Measurements from ENCODE around the gene GRAMD1A. TPM values are rescaled to one million over a fixed set of nuclear protein-coding genes. Genes with fewer than 3 reads are reported as not detected.

The GRAMD1A gene
- total and polyA plus RNA-seq, 2 donors (not counting 1 experiment from before 2014, with no cell fraction given): 83.8 to 102 TPM

- Histone ChIP-seq H3K36me3 (replicated peaks in 1 of 2; ENCODE audit: control extremely low read depth in 1 of 2, control insufficient read depth in 1 of 2, extremely low read depth in 1 of 2, insufficient read depth in 2 of 2, low read length in 1 of 2) (no peaks in the 10 kb centered on the region), H4K20me1 (ENCODE audit: control insufficient read depth, insufficient read depth, low read length, poor library complexity, severe bottlenecking) (no peaks in the 10 kb centered on the region), H3K4me1 (ENCODE audit: control insufficient read depth in 2 of 2, insufficient read depth in 2 of 2, low read length in 2 of 2) (peaks cover 22% of the 10 kb centered on the region in 2 donors), H3K27me3 (replicated peaks in 1 of 4; ENCODE audit: control extremely low read depth in 1 of 4, control insufficient read depth in 3 of 4, insufficient read depth in 4 of 4, low read length in 3 of 4) (peaks cover 0 to 24% (median 8%) of the 10 kb centered on the region in 4 experiments), H3K9ac (ENCODE audit: low read length) (no peak overlapping the region), H3K4me3 (ENCODE audit: control extremely low read depth in 1 of 5, extremely low read depth in 1 of 5, insufficient read depth in 1 of 5, low read depth in 2 of 5, low read length in 4 of 5) (no peak overlapping the region), H3K9me3 (ENCODE audit: control extremely low read depth in 1 of 3, control insufficient read depth in 2 of 3, insufficient read depth in 1 of 3, low read length in 2 of 3) (no peaks in the 10 kb centered on the region), H3K79me2 (ENCODE audit: control insufficient read depth, insufficient read depth, low read length) (no peaks in the 10 kb centered on the region), H2AFZ (ENCODE audit: insufficient read depth, low read depth, low read length, poor library complexity, severe bottlenecking) (no peak overlapping the region), H3K27ac (ENCODE audit: low read length in 2 of 2) (no peak overlapping the region), H3K4me2 (replicated peaks; ENCODE audit: low read depth, low read length, poor library complexity, severe bottlenecking) (no peak overlapping the region)
- ChIA-PET CTCF (interaction anchor here (1.4 kb wide), 1 partner anchor 11 kb away, joined by 3 read pairs; no protein-coding TSS in a partner anchor), POLR2A (no interaction called here)
- no peak for DNase-seq
- peaks cover 15% of the 10 kb centered on the region for H3K4me1 Mint-ChIP-seq
- intact Hi-C loops (cut with micrococcal nuclease): no loop called here
- peaks cover 31% of the 10 kb centered on the region for H3K27me3 Mint-ChIP-seq
- WGBS (ENCODE audit: insufficient coverage): 93% methylated on average over 29 of the region's 30 CpGs
- no peaks in the 10 kb centered on the region for H3K9me3 Mint-ChIP-seq (ENCODE audit: insufficient read depth)
- no peak for TF ChIP-seq CTCF (IDR thresholded peaks at IDR 0.05)
- TF ChIP-seq EZH2 (IDR thresholded peaks at IDR 0.05; ENCODE audit: borderline replicate concordance, insufficient read depth, low read depth, low read length, poor library complexity, severe bottlenecking): no peak
- H3K27ac Mint-ChIP-seq: no peak overlapping the region
- ATAC-seq (ENCODE audit: low read depth): no peak
- H3K4me3 Mint-ChIP-seq: no peak overlapping the region
Measured at GRCh38 chr19:35033067-35034004, 33.2 kb downstream of the GRAMD1A start.

- ATAC-seq (ENCODE audit: low read depth) (no peak), DNase-seq (no peak)
- Mint-ChIP-seq H3K27ac (no peak overlapping the region), H3K9me3 (ENCODE audit: insufficient read depth) (no peaks in the 10 kb centered on the region), H3K4me3 (no peak overlapping the region), H3K4me1 (peaks cover 20% of the 10 kb centered on the region), H3K27me3 (peaks cover 28% of the 10 kb centered on the region)
- intact Hi-C loops (cut with micrococcal nuclease): no loop called here
- Histone ChIP-seq H3K36me3 (replicated peaks in 1 of 2; ENCODE audit: control extremely low read depth in 1 of 2, control insufficient read depth in 1 of 2, extremely low read depth in 1 of 2, insufficient read depth in 2 of 2, low read length in 1 of 2) (no peaks in the 10 kb centered on the region), H4K20me1 (ENCODE audit: control insufficient read depth, insufficient read depth, low read length, poor library complexity, severe bottlenecking) (no peaks in the 10 kb centered on the region), H3K9me3 (ENCODE audit: control extremely low read depth in 1 of 3, control insufficient read depth in 2 of 3, insufficient read depth in 1 of 3, low read length in 2 of 3) (no peaks in the 10 kb centered on the region), H3K79me2 (ENCODE audit: control insufficient read depth, insufficient read depth, low read length) (no peaks in the 10 kb centered on the region), H2AFZ (ENCODE audit: insufficient read depth, low read depth, low read length, poor library complexity, severe bottlenecking) (no peak overlapping the region), H3K27ac (ENCODE audit: low read length in 2 of 2) (no peak overlapping the region), H3K9ac (ENCODE audit: low read length) (no peak overlapping the region), H3K4me2 (replicated peaks; ENCODE audit: low read depth, low read length, poor library complexity, severe bottlenecking) (no peak overlapping the region), H3K4me1 (ENCODE audit: control insufficient read depth in 2 of 2, insufficient read depth in 2 of 2, low read length in 2 of 2) (peaks cover 29% of the 10 kb centered on the region in 2 donors), H3K4me3 (ENCODE audit: control extremely low read depth in 1 of 5, extremely low read depth in 1 of 5, insufficient read depth in 1 of 5, low read depth in 2 of 5, low read length in 4 of 5) (no peak overlapping the region), H3K27me3 (replicated peaks in 1 of 4; ENCODE audit: control extremely low read depth in 1 of 4, control insufficient read depth in 3 of 4, insufficient read depth in 4 of 4, low read length in 3 of 4) (peaks cover 0 to 24% (median 8%) of the 10 kb centered on the region in 4 experiments)
- WGBS (ENCODE audit: insufficient coverage): 87% methylated on average over 16 of the region's 17 CpGs
- TF ChIP-seq CTCF (IDR thresholded peaks at IDR 0.05) (no peak), EZH2 (IDR thresholded peaks at IDR 0.05; ENCODE audit: borderline replicate concordance, insufficient read depth, low read depth, low read length, poor library complexity, severe bottlenecking) (no peak)
- ChIA-PET CTCF (interaction anchor here (1.4 kb wide), 1 partner anchor 10 kb away, joined by 3 read pairs; no protein-coding TSS in a partner anchor), POLR2A (no interaction called here)
Measured at GRCh38 chr19:35034005-35034502, 33.9 kb downstream of the GRAMD1A start.
